HepG2 (cell line): Measurements from ENCODE around the gene BFSP1. TPM values are rescaled to one million over a fixed set of nuclear protein-coding genes. Genes with fewer than 3 reads are reported as not detected.
A peak's percentile ranks its signal among the peaks of the same experiment; 100 is the strongest.

ENCODE experiments used
- CREM ChIP-seq, 2 experiments: sonication (generic) in 1 of 2; formaldehyde crosslinking in 1 of 2; IDR thresholded peaks; 2 replicates each; pipeline versions ENCODE4 v1.4.0 to v1.6.1; 2016 to 2020; ENCODE audit warnings: antibody characterized with exemption in 1 of 2, mild to moderate bottlenecking in 1 of 2, missing genetic modification reagents in 1 of 2
- HMG20B ChIP-seq: conservative IDR thresholded peaks from 2 replicates; pipeline ENCODE4 v1.6.1; 2016; ENCODE audit warnings: missing genetic modification reagents, missing compliant biosample characterization
- SOX6 ChIP-seq, 2 experiments: fragments of 450-650 bp in 1 of 2; sonication (generic) in 1 of 2; formaldehyde crosslinking in 1 of 2; IDR thresholded peaks; 2 replicates each; pipeline versions ENCODE4 v1.4.0 to v1.6.1; 2017 to 2020; ENCODE audit warnings: antibody characterized with exemption in 1 of 2, mild to moderate bottlenecking in 1 of 2, missing genetic modification reagents in 1 of 2
- polyA plus RNA-seq, 8 experiments: library from polyadenylated mRNA; depleted of rRNA in 3 of 8; stranded (reverse) in 7 of 8; unstranded in 1 of 8; fragments of >200 nt; fragmentation: Illumina TruSeq in 4 of 8; extraction: Trizol in 4 of 8; gene quantifications; 2 replicates each; pipeline versions ENCODE4 v1.2.1 to v1.2.3, GENCODE V29; 2011 to 2016; ENCODE audit warnings: low read depth in 4 of 8, missing spikeins in 1 of 8, mixed read lengths in 1 of 8; ENCODE audit not compliant: insufficient read depth in 1 of 8
- total RNA-seq, 5 experiments: library from RNA; depleted of rRNA; stranded (reverse); fragments of >200 nt; fragmentation: Illumina TruSeq; extraction: Trizol; gene quantifications; 2 replicates each; pipeline ENCODE4 v1.2.3, GENCODE V29; 2016; ENCODE audit warnings: low read depth in 1 of 5
- TF ChIP-seq, protein P1 (sequence below): sonication (generic); formaldehyde crosslinking; IDR thresholded peaks from 2 replicates; pipeline ENCODE4 v1.5.1; 2020; ENCODE audit warnings: mild to moderate bottlenecking, missing genetic modification reagents, borderline replicate concordance
- TF ChIP-seq, protein P2 (sequence below): sonication (generic); formaldehyde crosslinking; IDR thresholded peaks from 2 replicates; pipeline ENCODE4 v1.4.0; 2020; ENCODE audit warnings: low read depth, missing genetic modification reagents
- TF ChIP-seq, protein P3 (sequence below): sonication (generic); formaldehyde crosslinking; IDR thresholded peaks from 2 replicates; pipeline ENCODE4 v1.8.0; 2022; ENCODE audit warnings: missing genetic modification reagents, mild to moderate bottlenecking, inconsistent platforms, borderline replicate concordance
- TF ChIP-seq, protein P4 (sequence below): sonication (generic); formaldehyde crosslinking; IDR thresholded peaks from 2 replicates; pipeline ENCODE4 v1.4.0; 2020; ENCODE audit warnings: missing genetic modification reagents; ENCODE audit errors: not compliant biosample characterization
- TF ChIP-seq, protein P5 (sequence below): sonication (generic); formaldehyde crosslinking; IDR thresholded peaks from 2 replicates; pipeline ENCODE4 v1.4.0; 2020; ENCODE audit warnings: missing genetic modification reagents
- TF ChIP-seq, protein P6 (sequence below): sonication (generic); formaldehyde crosslinking; IDR thresholded peaks from 2 replicates; pipeline ENCODE4 v1.4.0; 2020; ENCODE audit warnings: missing genetic modification reagents
- TF ChIP-seq, protein P7 (sequence below): sonication (generic); formaldehyde crosslinking; IDR thresholded peaks from 2 replicates; pipeline ENCODE4 v1.4.0; 2020; ENCODE audit warnings: missing genetic modification reagents

Gene BFSP1
- total and polyA plus RNA-seq, 2 of the 13 experiments (the other 11 are each of a cell fraction or from before 2014, with no cell fraction given), result 0.22 to 0.26 TPM

- TF ChIP-seq, protein P1, sequence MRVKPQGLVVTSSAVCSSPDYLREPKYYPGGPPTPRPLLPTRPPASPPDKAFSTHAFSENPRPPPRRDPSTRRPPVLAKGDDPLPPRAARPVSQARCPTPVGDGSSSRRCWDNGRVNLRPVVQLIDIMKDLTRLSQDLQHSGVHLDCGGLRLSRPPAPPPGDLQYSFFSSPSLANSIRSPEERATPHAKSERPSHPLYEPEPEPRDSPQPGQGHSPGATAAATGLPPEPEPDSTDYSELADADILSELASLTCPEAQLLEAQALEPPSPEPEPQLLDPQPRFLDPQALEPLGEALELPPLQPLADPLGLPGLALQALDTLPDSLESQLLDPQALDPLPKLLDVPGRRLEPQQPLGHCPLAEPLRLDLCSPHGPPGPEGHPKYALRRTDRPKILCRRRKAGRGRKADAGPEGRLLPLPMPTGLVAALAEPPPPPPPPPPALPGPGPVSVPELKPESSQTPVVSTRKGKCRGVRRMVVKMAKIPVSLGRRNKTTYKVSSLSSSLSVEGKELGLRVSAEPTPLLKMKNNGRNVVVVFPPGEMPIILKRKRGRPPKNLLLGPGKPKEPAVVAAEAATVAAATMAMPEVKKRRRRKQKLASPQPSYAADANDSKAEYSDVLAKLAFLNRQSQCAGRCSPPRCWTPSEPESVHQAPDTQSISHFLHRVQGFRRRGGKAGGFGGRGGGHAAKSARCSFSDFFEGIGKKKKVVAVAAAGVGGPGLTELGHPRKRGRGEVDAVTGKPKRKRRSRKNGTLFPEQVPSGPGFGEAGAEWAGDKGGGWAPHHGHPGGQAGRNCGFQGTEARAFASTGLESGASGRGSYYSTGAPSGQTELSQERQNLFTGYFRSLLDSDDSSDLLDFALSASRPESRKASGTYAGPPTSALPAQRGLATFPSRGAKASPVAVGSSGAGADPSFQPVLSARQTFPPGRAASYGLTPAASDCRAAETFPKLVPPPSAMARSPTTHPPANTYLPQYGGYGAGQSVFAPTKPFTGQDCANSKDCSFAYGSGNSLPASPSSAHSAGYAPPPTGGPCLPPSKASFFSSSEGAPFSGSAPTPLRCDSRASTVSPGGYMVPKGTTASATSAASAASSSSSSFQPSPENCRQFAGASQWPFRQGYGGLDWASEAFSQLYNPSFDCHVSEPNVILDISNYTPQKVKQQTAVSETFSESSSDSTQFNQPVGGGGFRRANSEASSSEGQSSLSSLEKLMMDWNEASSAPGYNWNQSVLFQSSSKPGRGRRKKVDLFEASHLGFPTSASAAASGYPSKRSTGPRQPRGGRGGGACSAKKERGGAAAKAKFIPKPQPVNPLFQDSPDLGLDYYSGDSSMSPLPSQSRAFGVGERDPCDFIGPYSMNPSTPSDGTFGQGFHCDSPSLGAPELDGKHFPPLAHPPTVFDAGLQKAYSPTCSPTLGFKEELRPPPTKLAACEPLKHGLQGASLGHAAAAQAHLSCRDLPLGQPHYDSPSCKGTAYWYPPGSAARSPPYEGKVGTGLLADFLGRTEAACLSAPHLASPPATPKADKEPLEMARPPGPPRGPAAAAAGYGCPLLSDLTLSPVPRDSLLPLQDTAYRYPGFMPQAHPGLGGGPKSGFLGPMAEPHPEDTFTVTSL (CRISPR knock-in tag), result no peak
- TF ChIP-seq, protein P2, sequence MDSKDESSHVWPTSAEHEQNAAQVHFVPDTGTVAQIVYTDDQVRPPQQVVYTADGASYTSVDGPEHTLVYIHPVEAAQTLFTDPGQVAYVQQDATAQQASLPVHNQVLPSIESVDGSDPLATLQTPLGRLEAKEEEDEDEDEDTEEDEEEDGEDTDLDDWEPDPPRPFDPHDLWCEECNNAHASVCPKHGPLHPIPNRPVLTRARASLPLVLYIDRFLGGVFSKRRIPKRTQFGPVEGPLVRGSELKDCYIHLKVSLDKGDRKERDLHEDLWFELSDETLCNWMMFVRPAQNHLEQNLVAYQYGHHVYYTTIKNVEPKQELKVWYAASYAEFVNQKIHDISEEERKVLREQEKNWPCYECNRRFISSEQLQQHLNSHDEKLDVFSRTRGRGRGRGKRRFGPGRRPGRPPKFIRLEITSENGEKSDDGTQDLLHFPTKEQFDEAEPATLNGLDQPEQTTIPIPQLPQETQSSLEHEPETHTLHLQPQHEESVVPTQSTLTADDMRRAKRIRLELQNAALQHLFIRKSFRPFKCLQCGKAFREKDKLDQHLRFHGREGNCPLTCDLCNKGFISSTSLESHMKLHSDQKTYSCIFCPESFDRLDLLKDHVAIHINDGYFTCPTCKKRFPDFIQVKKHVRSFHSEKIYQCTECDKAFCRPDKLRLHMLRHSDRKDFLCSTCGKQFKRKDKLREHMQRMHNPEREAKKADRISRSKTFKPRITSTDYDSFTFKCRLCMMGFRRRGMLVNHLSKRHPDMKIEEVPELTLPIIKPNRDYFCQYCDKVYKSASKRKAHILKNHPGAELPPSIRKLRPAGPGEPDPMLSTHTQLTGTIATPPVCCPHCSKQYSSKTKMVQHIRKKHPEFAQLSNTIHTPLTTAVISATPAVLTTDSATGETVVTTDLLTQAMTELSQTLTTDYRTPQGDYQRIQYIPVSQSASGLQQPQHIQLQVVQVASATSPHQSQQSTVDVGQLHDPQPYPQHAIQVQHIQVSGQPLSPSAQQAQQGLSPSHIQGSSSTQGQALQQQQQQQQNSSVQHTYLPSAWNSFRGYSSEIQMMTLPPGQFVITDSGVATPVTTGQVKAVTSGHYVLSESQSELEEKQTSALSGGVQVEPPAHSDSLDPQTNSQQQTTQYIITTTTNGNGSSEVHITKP (CRISPR knock-in tag), result no peak
- TF ChIP-seq, protein P3, sequence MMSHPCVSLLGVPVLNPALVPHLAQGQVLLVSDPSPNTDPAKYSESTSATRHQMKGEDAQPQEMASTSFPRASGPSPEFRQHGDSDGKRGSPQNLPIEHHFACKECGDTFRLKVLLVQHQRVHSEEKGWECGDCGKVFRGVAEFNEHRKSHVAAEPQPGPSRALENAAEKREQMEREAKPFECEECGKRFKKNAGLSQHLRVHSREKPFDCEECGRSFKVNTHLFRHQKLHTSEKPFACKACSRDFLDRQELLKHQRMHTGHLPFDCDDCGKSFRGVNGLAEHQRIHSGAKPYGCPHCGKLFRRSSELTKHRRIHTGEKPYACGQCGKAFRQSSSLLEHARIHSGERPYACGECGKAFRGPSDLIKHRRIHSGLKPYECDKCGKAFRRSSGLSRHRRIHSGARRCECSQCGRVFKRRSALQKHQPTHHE (CRISPR knock-in tag), result no peak
- no peak for TF ChIP-seq SOX6 (IDR thresholded peaks at IDR 0.05)
- peak; percentile 44; the same call in 1 of the 2 replicates for TF ChIP-seq SOX6 (CRISPR knock-in tag; IDR thresholded peaks at IDR 0.05)
- TF ChIP-seq, protein P4, sequence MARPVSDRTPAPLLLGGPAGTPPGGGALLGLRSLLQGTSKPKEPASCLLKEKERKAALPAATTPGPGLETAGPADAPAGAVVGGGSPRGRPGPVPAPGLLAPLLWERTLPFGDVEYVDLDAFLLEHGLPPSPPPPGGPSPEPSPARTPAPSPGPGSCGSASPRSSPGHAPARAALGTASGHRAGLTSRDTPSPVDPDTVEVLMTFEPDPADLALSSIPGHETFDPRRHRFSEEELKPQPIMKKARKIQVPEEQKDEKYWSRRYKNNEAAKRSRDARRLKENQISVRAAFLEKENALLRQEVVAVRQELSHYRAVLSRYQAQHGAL (CRISPR knock-in tag), result no peak
- TF ChIP-seq, protein P5, sequence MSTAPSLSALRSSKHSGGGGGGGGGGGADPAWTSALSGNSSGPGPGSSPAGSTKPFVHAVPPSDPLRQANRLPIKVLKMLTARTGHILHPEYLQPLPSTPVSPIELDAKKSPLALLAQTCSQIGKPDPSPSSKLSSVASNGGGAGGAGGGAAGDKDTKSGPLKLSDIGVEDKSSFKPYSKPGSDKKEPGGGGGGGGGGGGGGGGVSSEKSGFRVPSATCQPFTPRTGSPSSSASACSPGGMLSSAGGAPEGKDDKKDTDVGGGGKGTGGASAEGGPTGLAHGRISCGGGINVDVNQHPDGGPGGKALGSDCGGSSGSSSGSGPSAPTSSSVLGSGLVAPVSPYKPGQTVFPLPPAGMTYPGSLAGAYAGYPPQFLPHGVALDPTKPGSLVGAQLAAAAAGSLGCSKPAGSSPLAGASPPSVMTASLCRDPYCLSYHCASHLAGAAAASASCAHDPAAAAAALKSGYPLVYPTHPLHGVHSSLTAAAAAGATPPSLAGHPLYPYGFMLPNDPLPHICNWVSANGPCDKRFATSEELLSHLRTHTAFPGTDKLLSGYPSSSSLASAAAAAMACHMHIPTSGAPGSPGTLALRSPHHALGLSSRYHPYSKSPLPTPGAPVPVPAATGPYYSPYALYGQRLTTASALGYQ (CRISPR knock-in tag), result peak; percentile 50; the same call in 1 of the 2 replicates
- TF ChIP-seq, protein P6, sequence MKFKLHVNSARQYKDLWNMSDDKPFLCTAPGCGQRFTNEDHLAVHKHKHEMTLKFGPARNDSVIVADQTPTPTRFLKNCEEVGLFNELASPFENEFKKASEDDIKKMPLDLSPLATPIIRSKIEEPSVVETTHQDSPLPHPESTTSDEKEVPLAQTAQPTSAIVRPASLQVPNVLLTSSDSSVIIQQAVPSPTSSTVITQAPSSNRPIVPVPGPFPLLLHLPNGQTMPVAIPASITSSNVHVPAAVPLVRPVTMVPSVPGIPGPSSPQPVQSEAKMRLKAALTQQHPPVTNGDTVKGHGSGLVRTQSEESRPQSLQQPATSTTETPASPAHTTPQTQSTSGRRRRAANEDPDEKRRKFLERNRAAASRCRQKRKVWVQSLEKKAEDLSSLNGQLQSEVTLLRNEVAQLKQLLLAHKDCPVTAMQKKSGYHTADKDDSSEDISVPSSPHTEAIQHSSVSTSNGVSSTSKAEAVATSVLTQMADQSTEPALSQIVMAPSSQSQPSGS (CRISPR knock-in tag), result no peak
- TF ChIP-seq, protein P7, sequence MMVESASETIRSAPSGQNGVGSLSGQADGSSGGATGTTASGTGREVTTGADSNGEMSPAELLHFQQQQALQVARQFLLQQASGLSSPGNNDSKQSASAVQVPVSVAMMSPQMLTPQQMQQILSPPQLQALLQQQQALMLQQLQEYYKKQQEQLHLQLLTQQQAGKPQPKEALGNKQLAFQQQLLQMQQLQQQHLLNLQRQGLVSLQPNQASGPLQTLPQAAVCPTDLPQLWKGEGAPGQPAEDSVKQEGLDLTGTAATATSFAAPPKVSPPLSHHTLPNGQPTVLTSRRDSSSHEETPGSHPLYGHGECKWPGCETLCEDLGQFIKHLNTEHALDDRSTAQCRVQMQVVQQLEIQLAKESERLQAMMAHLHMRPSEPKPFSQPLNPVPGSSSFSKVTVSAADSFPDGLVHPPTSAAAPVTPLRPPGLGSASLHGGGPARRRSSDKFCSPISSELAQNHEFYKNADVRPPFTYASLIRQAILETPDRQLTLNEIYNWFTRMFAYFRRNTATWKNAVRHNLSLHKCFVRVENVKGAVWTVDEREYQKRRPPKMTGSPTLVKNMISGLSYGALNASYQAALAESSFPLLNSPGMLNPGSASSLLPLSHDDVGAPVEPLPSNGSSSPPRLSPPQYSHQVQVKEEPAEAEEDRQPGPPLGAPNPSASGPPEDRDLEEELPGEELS (CRISPR knock-in tag), result peak; percentile 67
- TF ChIP-seq CREM (IDR thresholded peaks at IDR 0.05), result peak; percentile 49; the same call in 1 of the 2 replicates
- no peak for TF ChIP-seq CREM (CRISPR knock-in tag; IDR thresholded peaks at IDR 0.05)
- 0 out of 2 replicates have a peak, but pooled peaks have one; percentile 39 for TF ChIP-seq HMG20B (CRISPR knock-in tag)
Observed at GRCh38 chr20:17444091-17444490, 87.1 kb downstream of the BFSP1 start (continued).
